ENCODE results near the gene HACD4. TPM values are rescaled to one million over a fixed set of nuclear protein-coding genes. Genes with fewer than 3 reads are reported as not detected.

HACD4 gene
- total and polyA plus RNA-seq, 2 experiments from 2014 or later, result 1.7 to 2.5 TPM

- Histone ChIP-seq H4K20me1 (replicated peaks; ENCODE audit: insufficient read depth) (no peaks in the 10 kb centered on the region), H3K9me2 (ENCODE audit: insufficient read depth) (no peaks in the 10 kb centered on the region; the same call in 1 of the 2 replicates), H3K27me3 (ENCODE audit: insufficient read depth) (no peaks in the 10 kb centered on the region), H3K4me3 (no peak overlapping the region), H3K4me1 (ENCODE audit: insufficient read depth) (no peaks in the 10 kb centered on the region), H3K27ac (ENCODE audit: low read depth) (no peak overlapping the region), H3F3A (replicated peaks; ENCODE audit: low read depth) (no peaks in the 10 kb centered on the region), H3K36me3 (ENCODE audit: insufficient read depth) (no peaks in the 10 kb centered on the region), H3K79me2 (replicated peaks; ENCODE audit: insufficient read depth) (no peaks in the 10 kb centered on the region), H3K4me2 (no peak overlapping the region), H2AFZ (no peak overlapping the region)
- H3K27me3 Mint-ChIP-seq (ENCODE audit: insufficient read depth, low read depth, poor library complexity), result peaks cover 4% of the 10 kb centered on the region
- DNase-seq (ENCODE audit: low spot score), result no peak
- no peak overlapping the region for H3K4me3 Mint-ChIP-seq
- 0 out of 3 replicates have a peak, but pooled peaks cover 2% of the 10 kb centered on the region for H3K9me3 Mint-ChIP-seq
- peaks cover 14% of the 10 kb centered on the region for H3K36me3 Mint-ChIP-seq (ENCODE audit: low read depth)
- TF ChIP-seq ZNF114 (CRISPR knock-in tag; IDR thresholded peaks at IDR 0.05), result no peak
- no peak for TF ChIP-seq STAT1 (IDR thresholded peaks at IDR 0.05; ENCODE audit: unreplicated experiment)
- TF ChIP-seq ZNF331 (CRISPR knock-in tag; IDR thresholded peaks at IDR 0.05; ENCODE audit: low read depth), result no peak
- TF ChIP-seq EZH2 (IDR thresholded peaks at IDR 0.05; ENCODE audit: low read depth, unreplicated experiment), result no peak
- TF ChIP-seq CREB1 (CRISPR knock-in tag; IDR thresholded peaks at IDR 0.05; ENCODE audit: low read depth), result no peak
- TF ChIP-seq NANOG (IDR thresholded peaks at IDR 0.05; ENCODE audit: borderline replicate concordance), result no peak
- no peak for TF ChIP-seq POLR2AphosphoS5 (IDR thresholded peaks at IDR 0.05; ENCODE audit: low read depth)
- TF ChIP-seq ETS1 (IDR thresholded peaks at IDR 0.05), result no peak
- TF ChIP-seq, protein P1, sequence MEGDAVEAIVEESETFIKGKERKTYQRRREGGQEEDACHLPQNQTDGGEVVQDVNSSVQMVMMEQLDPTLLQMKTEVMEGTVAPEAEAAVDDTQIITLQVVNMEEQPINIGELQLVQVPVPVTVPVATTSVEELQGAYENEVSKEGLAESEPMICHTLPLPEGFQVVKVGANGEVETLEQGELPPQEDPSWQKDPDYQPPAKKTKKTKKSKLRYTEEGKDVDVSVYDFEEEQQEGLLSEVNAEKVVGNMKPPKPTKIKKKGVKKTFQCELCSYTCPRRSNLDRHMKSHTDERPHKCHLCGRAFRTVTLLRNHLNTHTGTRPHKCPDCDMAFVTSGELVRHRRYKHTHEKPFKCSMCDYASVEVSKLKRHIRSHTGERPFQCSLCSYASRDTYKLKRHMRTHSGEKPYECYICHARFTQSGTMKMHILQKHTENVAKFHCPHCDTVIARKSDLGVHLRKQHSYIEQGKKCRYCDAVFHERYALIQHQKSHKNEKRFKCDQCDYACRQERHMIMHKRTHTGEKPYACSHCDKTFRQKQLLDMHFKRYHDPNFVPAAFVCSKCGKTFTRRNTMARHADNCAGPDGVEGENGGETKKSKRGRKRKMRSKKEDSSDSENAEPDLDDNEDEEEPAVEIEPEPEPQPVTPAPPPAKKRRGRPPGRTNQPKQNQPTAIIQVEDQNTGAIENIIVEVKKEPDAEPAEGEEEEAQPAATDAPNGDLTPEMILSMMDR (conservative IDR thresholded peaks at IDR 0.05; ENCODE audit: low read depth in 2 of 2), result no peak
- no peak for ATAC-seq
- H3K4me1 Mint-ChIP-seq, result peaks cover 15% of the 10 kb centered on the region
- no peak overlapping the region for H3K27ac Mint-ChIP-seq
Measured at GRCh38 chr9:20985851-20986600, 45.4 kb downstream of the HACD4 start.

DNA sequence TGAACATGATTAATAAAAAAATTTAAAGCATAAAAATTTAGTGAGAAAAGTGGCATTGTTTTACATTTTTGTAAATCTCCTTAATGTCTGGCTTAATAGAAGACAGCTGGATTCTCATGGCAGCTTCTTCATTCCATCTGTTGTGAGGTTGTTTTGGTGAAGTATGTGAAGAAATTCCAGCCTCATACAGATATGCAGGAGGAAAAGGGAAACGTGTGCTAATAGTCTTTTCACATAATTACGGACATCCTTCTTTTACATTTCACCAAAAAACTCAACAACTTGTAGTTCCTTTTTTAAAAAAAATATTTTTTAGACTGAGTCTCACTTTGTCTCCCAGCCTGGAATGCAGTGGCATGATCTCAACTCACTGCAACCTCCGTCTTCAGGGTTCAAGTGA lies 46.9 kb downstream of the HACD4 start:
- TF ChIP-seq, protein P1 (conservative IDR thresholded peaks at IDR 0.05; ENCODE audit: low read depth in 2 of 2), result no peak

More for the DNA sequence above, 46.9 kb downstream of the HACD4 start:
- H3K36me3 ChIP-seq (ENCODE audit: insufficient read depth), result no peaks in the 10 kb centered on the region
- no peak overlapping the region for H2AFZ ChIP-seq
- H3F3A ChIP-seq (replicated peaks; ENCODE audit: low read depth), result no peaks in the 10 kb centered on the region
- H3K27me3 Mint-ChIP-seq (ENCODE audit: insufficient read depth, low read depth, poor library complexity), result peaks cover 4% of the 10 kb centered on the region
- H3K36me3 Mint-ChIP-seq (ENCODE audit: low read depth), result no peaks in the 10 kb centered on the region
- H3K27me3 ChIP-seq (ENCODE audit: insufficient read depth), result no peaks in the 10 kb centered on the region
- H3K4me1 Mint-ChIP-seq, result peaks cover 15% of the 10 kb centered on the region
- DNase-seq (ENCODE audit: low spot score) (no peak), ATAC-seq (no peak)
- H3K27ac ChIP-seq (ENCODE audit: low read depth), result no peak overlapping the region
- H4K20me1 ChIP-seq (replicated peaks; ENCODE audit: insufficient read depth), result no peaks in the 10 kb centered on the region
- no peaks in the 10 kb centered on the region for H3K9me3 Mint-ChIP-seq
- no peak overlapping the region for H3K4me3 Mint-ChIP-seq
- H3K4me3 ChIP-seq, result no peak overlapping the region
- no peaks in the 10 kb centered on the region for H3K79me2 ChIP-seq (replicated peaks; ENCODE audit: insufficient read depth)
- H3K4me2 ChIP-seq, result no peak overlapping the region
- no peaks in the 10 kb centered on the region; the same call in 1 of the 2 replicates for H3K9me2 ChIP-seq (ENCODE audit: insufficient read depth)
- no peak overlapping the region for H3K27ac Mint-ChIP-seq
- no peaks in the 10 kb centered on the region for H3K4me1 ChIP-seq (ENCODE audit: insufficient read depth)

All from GM23338 (cell line).